ENCODE measurements around the gene JARID2.
"Not testable (repeated sequence)": the region's sequence is repeated elsewhere in the genome, so short reads cannot be mapped to it uniquely, and the experiment has no call there.

DNA sequence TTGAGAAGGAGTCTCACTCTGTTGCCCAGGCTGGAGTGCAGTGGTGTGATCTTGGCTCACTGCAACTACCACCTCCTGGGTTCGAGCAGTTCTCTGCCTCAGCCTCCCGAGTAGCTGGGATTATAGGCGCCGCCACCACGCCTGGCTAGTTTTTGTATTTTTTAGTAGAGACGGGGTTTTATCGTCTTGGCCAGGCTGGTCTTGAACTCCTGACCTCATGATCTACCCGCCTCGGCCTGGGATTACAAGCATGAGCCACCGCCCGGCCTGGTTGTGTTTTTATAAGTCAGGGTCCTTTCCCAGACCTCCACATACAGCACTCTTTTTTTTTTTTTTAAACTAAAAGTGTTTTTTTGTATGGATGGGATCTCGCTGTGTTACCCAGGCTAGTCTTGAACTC is 51.3 kb downstream of the JARID2 start:
- TF ChIP-seq, protein P1, sequence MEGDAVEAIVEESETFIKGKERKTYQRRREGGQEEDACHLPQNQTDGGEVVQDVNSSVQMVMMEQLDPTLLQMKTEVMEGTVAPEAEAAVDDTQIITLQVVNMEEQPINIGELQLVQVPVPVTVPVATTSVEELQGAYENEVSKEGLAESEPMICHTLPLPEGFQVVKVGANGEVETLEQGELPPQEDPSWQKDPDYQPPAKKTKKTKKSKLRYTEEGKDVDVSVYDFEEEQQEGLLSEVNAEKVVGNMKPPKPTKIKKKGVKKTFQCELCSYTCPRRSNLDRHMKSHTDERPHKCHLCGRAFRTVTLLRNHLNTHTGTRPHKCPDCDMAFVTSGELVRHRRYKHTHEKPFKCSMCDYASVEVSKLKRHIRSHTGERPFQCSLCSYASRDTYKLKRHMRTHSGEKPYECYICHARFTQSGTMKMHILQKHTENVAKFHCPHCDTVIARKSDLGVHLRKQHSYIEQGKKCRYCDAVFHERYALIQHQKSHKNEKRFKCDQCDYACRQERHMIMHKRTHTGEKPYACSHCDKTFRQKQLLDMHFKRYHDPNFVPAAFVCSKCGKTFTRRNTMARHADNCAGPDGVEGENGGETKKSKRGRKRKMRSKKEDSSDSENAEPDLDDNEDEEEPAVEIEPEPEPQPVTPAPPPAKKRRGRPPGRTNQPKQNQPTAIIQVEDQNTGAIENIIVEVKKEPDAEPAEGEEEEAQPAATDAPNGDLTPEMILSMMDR (IDR thresholded peaks at IDR 0.05): not testable (repeated sequence)
- not testable (repeated sequence) for TF ChIP-seq POLR2A (IDR thresholded peaks at IDR 0.05)
